CD4-positive, alpha-beta memory T cell (primary cell): Measurements from ENCODE around the gene CLEC16A. TPM values are rescaled to one million over a fixed set of nuclear protein-coding genes. Genes with fewer than 3 reads are reported as not detected.

ENCODE experiments used
- CTCF ChIA-PET: fragments of 350-600 bp; sonication (Branson Sonifier 250); formaldehyde crosslinking; loops from one replicate; lab custom pipeline; 2021; ENCODE audit warnings: inconsistent platforms; ENCODE audit not compliant: partially characterized antibody; lab: Charles Lee
- POLR2A ChIA-PET: fragments of 350-600 bp; sonication (Branson Sonifier 250); formaldehyde crosslinking; loops from one replicate; lab custom pipeline; 2021; ENCODE audit not compliant: partially characterized antibody; lab: Charles Lee
- DNase-seq, 5 donors: peaks; one replicate each; pipeline versions ENCODE4 v3.0.0 to v3.0.0-alpha.2; 2020 to 2022; ENCODE audit warnings: mixed read lengths in 1 of 5
- H3K27ac ChIP-seq: one replicate; pipeline ENCODE4 v1.7.0; 2013; ENCODE audit warnings: low read depth, low read length
- H3K27me3 ChIP-seq: 2 replicates; pipeline ENCODE4 v1.7.0; 2013; ENCODE audit warnings: mild to moderate bottlenecking, low read length, moderate library complexity; ENCODE audit not compliant: insufficient read depth
- H3K36me3 ChIP-seq: 2 replicates; pipeline ENCODE4 v1.7.0; 2013; ENCODE audit warnings: mild to moderate bottlenecking, low read length, moderate library complexity; ENCODE audit not compliant: insufficient read depth
- H3K4me1 ChIP-seq: 2 replicates; pipeline ENCODE4 v1.7.0; 2013; ENCODE audit warnings: mild to moderate bottlenecking, low read length, moderate library complexity; ENCODE audit not compliant: insufficient read depth
- H3K4me3 ChIP-seq, 2 donors: one replicate each; pipeline ENCODE4 v1.7.0; 2013; ENCODE audit warnings: low read length in 2 of 2, mild to moderate bottlenecking in 1 of 2
- H3K9me3 ChIP-seq, 2 donors: one replicate each; pipeline ENCODE4 v1.7.0; 2013; ENCODE audit warnings: low read length in 2 of 2, control low read depth in 1 of 2; ENCODE audit not compliant: control insufficient read depth in 1 of 2
- H3K27ac Mint-ChIP-seq, 7 donors: one replicate each; pipeline ENCODE4 v1.8.0; 2020 to 2021; ENCODE audit warnings: mixed read lengths in 7 of 7, mild to moderate bottlenecking in 6 of 7, inconsistent platforms in 3 of 7, moderate library complexity in 3 of 7
- H3K27me3 Mint-ChIP-seq, 2 donors: one replicate each; pipeline ENCODE4 v1.8.0; 2020 to 2021; ENCODE audit warnings: mixed read lengths in 2 of 2
- H3K36me3 Mint-ChIP-seq, 2 donors: one replicate each; pipeline ENCODE4 v1.8.0; 2020 to 2021; ENCODE audit warnings: mixed read lengths in 2 of 2, inconsistent platforms in 1 of 2, mild to moderate bottlenecking in 1 of 2
- H3K4me1 Mint-ChIP-seq, 4 donors: one replicate each; pipeline ENCODE4 v1.8.0; 2020 to 2021; ENCODE audit warnings: mixed read lengths in 4 of 4, mild to moderate bottlenecking in 1 of 4
- H3K4me3 Mint-ChIP-seq, 8 donors: one replicate each; pipeline ENCODE4 v1.8.0; 2020 to 2021; ENCODE audit warnings: mixed read lengths in 8 of 8, mild to moderate bottlenecking in 7 of 8, moderate library complexity in 6 of 8, inconsistent platforms in 3 of 8
- H3K9me3 Mint-ChIP-seq, 8 donors: one replicate each; pipeline ENCODE4 v1.8.0; 2020 to 2021; ENCODE audit warnings: mixed read lengths in 8 of 8, mild to moderate bottlenecking in 5 of 8, inconsistent platforms in 3 of 8, moderate library complexity in 1 of 8
- intact Hi-C: fragments of 100-400 bp; cut with micrococcal nuclease; formaldehyde crosslinking; loops from one replicate; pipeline ENCODE4 v1.15.1; 2023
- polyA plus RNA-seq, 2 donors: library from polyadenylated mRNA; unstranded; fragments of 300-500 nt; fragmentation: Illumina TruSeq; gene quantifications; one replicate each; pipeline ENCODE4 v1.2.3, GENCODE V29; 2021
- total RNA-seq, 2 experiments: library from RNA; stranded (reverse); gene quantifications; one replicate each; pipeline ENCODE4 v1.2.3, GENCODE V29; 2021

The CLEC16A gene
- total and polyA plus RNA-seq, 4 experiments from 2014 or later = 5.2 to 28.4 (median 24.5) TPM

GRCh38 chr16:11080327-11080967 lies 136.1 kb downstream of the CLEC16A start:
- ChIA-PET CTCF (no interaction called here), POLR2A (no interaction called here)
- DNase-seq = no peak
- Histone ChIP-seq H3K27me3 (no peaks in the 10 kb centered on the region), H3K4me1 (peaks cover 40% of the 10 kb centered on the region), H3K9me3 (no peaks in the 10 kb centered on the region), H3K36me3 (no peaks in the 10 kb centered on the region), H3K4me3 (no peak overlapping the region), H3K27ac (no peak overlapping the region)
- no peaks in the 10 kb centered on the region for H3K9me3 Mint-ChIP-seq
- H3K27ac Mint-ChIP-seq = peak overlapping the region in 4 of 7 donors; percentile 23 to 92 (median 50)
- intact Hi-C loops = no loop called here
- H3K36me3 Mint-ChIP-seq = peaks cover 18 to 19% of the 10 kb centered on the region in 2 donors
- H3K27me3 Mint-ChIP-seq = no peaks in the 10 kb centered on the region
- no peak overlapping the region for H3K4me3 Mint-ChIP-seq
- H3K4me1 Mint-ChIP-seq = peaks cover 26 to 53% (median 42%) of the 10 kb centered on the region in 4 donors

GRCh38 chr16:11080999-11081630 lies 136.8 kb downstream of the CLEC16A start:
- Mint-ChIP-seq H3K27ac (peak overlapping the region in 1 of 7 donors; percentile 30), H3K27me3 (no peaks in the 10 kb centered on the region), H3K9me3 (no peaks in the 10 kb centered on the region), H3K4me1 (peaks cover 26 to 51% (median 36%) of the 10 kb centered on the region in 4 donors), H3K4me3 (no peak overlapping the region), H3K36me3 (peaks cover 18 to 19% of the 10 kb centered on the region in 2 donors)
- intact Hi-C loops = no loop called here
- ChIA-PET POLR2A (no interaction called here), CTCF (no interaction called here)
- no peaks in the 10 kb centered on the region for H3K36me3 ChIP-seq
- no peaks in the 10 kb centered on the region for H3K9me3 ChIP-seq
- no peaks in the 10 kb centered on the region for H3K27me3 ChIP-seq
- DNase-seq = no peak
- peaks cover 34% of the 10 kb centered on the region for H3K4me1 ChIP-seq
- no peak overlapping the region for H3K4me3 ChIP-seq
- no peak overlapping the region for H3K27ac ChIP-seq

- peak overlapping the region in 2 of 7 donors; percentile 17 to 47 for H3K27ac Mint-ChIP-seq
- no peak for DNase-seq
- Histone ChIP-seq H3K4me1 (peaks cover 33% of the 10 kb centered on the region), H3K36me3 (no peaks in the 10 kb centered on the region), H3K4me3 (no peak overlapping the region), H3K9me3 (no peaks in the 10 kb centered on the region), H3K27me3 (no peaks in the 10 kb centered on the region), H3K27ac (no peak overlapping the region)
- peaks cover 22 to 54% (median 34%) of the 10 kb centered on the region in 4 donors for H3K4me1 Mint-ChIP-seq
- H3K27me3 Mint-ChIP-seq = no peaks in the 10 kb centered on the region
- H3K4me3 Mint-ChIP-seq = no peak overlapping the region
- no peaks in the 10 kb centered on the region for H3K9me3 Mint-ChIP-seq
- intact Hi-C loops = no loop called here
- peaks cover 18 to 19% of the 10 kb centered on the region in 2 donors for H3K36me3 Mint-ChIP-seq
- POLR2A ChIA-PET = interaction anchor here (0.9 kb wide), 1 partner anchor 172 kb away, joined by 3 read pairs; no protein-coding TSS in a partner anchor
- CTCF ChIA-PET = interaction anchor here (2.2 kb wide), 1 partner anchor 173 kb away, joined by 6 read pairs; the partner anchor contains the start of gene SOCS1
Measured at GRCh38 chr16:11082108-11082859, 137.9 kb downstream of the CLEC16A start.

GRCh38 chr16:11082860-11083388 lies 138.6 kb downstream of the CLEC16A start:
- no peaks in the 10 kb centered on the region for H3K27me3 ChIP-seq
- Mint-ChIP-seq H3K9me3 (no peaks in the 10 kb centered on the region), H3K4me3 (no peak overlapping the region), H3K27ac (no peak overlapping the region), H3K27me3 (no peaks in the 10 kb centered on the region), H3K4me1 (peaks cover 22 to 56% (median 37%) of the 10 kb centered on the region in 4 donors), H3K36me3 (peaks cover 15 to 18% of the 10 kb centered on the region in 2 donors)
- H3K27ac ChIP-seq = no peak overlapping the region
- H3K36me3 ChIP-seq = no peaks in the 10 kb centered on the region
- CTCF ChIA-PET = interaction anchor here (2.2 kb wide), 1 partner anchor 172 kb away, joined by 6 read pairs; the partner anchor contains the start of gene SOCS1
- H3K4me1 ChIP-seq = peaks cover 36% of the 10 kb centered on the region
- intact Hi-C loops = no loop called here
- no peak for DNase-seq
- POLR2A ChIA-PET = interaction anchor here (0.9 kb wide), 1 partner anchor 172 kb away, joined by 3 read pairs; no protein-coding TSS in a partner anchor
- H3K4me3 ChIP-seq = no peak overlapping the region
- no peaks in the 10 kb centered on the region for H3K9me3 ChIP-seq

- no peaks in the 10 kb centered on the region for H3K27me3 ChIP-seq
- H3K4me1 ChIP-seq = peaks cover 36% of the 10 kb centered on the region
- ChIA-PET POLR2A (no interaction called here), CTCF (interaction anchor here (2.2 kb wide), 1 partner anchor 171 kb away, joined by 6 read pairs; the partner anchor contains the start of gene SOCS1)
- no peaks in the 10 kb centered on the region for H3K9me3 Mint-ChIP-seq
- peak overlapping the region in 1 of 7 donors; percentile 2 for H3K27ac Mint-ChIP-seq
- peaks cover 24 to 55% (median 35%) of the 10 kb centered on the region in 4 donors for H3K4me1 Mint-ChIP-seq
- no peak for DNase-seq
- intact Hi-C loops = no loop called here
- H3K4me3 ChIP-seq = no peak overlapping the region
- H3K9me3 ChIP-seq = no peaks in the 10 kb centered on the region
- peaks cover 14 to 16% of the 10 kb centered on the region in 2 donors for H3K36me3 Mint-ChIP-seq
- H3K4me3 Mint-ChIP-seq = no peak overlapping the region
- no peaks in the 10 kb centered on the region for H3K27me3 Mint-ChIP-seq
- H3K36me3 ChIP-seq = no peaks in the 10 kb centered on the region
- H3K27ac ChIP-seq = no peak overlapping the region
Measured at GRCh38 chr16:11084484-11084875, 140.1 kb downstream of the CLEC16A start.

GRCh38 chr16:11084876-11085485 lies 140.6 kb downstream of the CLEC16A start:
- peaks cover 11 to 17% of the 10 kb centered on the region in 2 donors for H3K36me3 Mint-ChIP-seq
- H3K27me3 ChIP-seq = no peaks in the 10 kb centered on the region
- no peaks in the 10 kb centered on the region for H3K9me3 Mint-ChIP-seq
- peaks cover 22 to 54% (median 32%) of the 10 kb centered on the region in 4 donors for H3K4me1 Mint-ChIP-seq
- no peak overlapping the region for H3K4me3 Mint-ChIP-seq
- peak overlapping the region in 2 of 7 donors; percentile 51 to 58 for H3K27ac Mint-ChIP-seq
- no peak overlapping the region for H3K4me3 ChIP-seq
- no peaks in the 10 kb centered on the region for H3K9me3 ChIP-seq
- H3K27me3 Mint-ChIP-seq = no peaks in the 10 kb centered on the region
- ChIA-PET CTCF (no interaction called here), POLR2A (no interaction called here)
- no peaks in the 10 kb centered on the region for H3K36me3 ChIP-seq
- peaks cover 31% of the 10 kb centered on the region for H3K4me1 ChIP-seq
- DNase-seq = no peak
- intact Hi-C loops = no loop called here
- no peak overlapping the region for H3K27ac ChIP-seq
